Mesothelial cell of epicardium (in vitro differentiated cells): ENCODE results near the gene KCNQ1OT1. TPM values are rescaled to one million over a fixed set of nuclear protein-coding genes. Genes with fewer than 3 reads are reported as not detected.

Experiments used
- DNase-seq, 2 experiments: peaks; one replicate each; pipeline ENCODE4 v3.0.0; 2021; ENCODE audit warnings: low spot score in 2 of 2; ENCODE audit not compliant: unreplicated experiment in 2 of 2
- H3K27ac Mint-ChIP-seq: 2 replicates; pipeline ENCODE4 v1.8.0; 2021; ENCODE audit warnings: mixed read lengths
- H3K27me3 Mint-ChIP-seq: 2 replicates; pipeline ENCODE4 v1.8.0; 2021; ENCODE audit warnings: low read depth, mixed read lengths
- H3K36me3 Mint-ChIP-seq: 2 replicates; pipeline ENCODE4 v1.8.0; 2021; ENCODE audit warnings: mixed read lengths
- H3K4me1 Mint-ChIP-seq: 2 replicates; pipeline ENCODE4 v1.8.0; 2021; ENCODE audit warnings: mixed read lengths
- H3K4me3 Mint-ChIP-seq: 2 replicates; pipeline ENCODE4 v1.8.0; 2021; ENCODE audit warnings: mild to moderate bottlenecking, moderate library complexity, mixed read lengths
- H3K9me3 Mint-ChIP-seq: 2 replicates; pipeline ENCODE4 v1.8.0; 2021; ENCODE audit warnings: mixed read lengths
- total RNA-seq: library from RNA; stranded (reverse); gene quantifications from 3 replicates; pipeline ENCODE4 v1.2.1, GENCODE V29; 2021
- TF ChIP-seq, protein P1 (sequence below): fragments of 200-600 bp; sonication (generic); IDR thresholded peaks from one replicate; pipeline ENCODE4 v1.5.0; 2021; ENCODE audit warnings: antibody characterized with exemption; ENCODE audit not compliant: unreplicated experiment

The KCNQ1OT1 gene
- total RNA-seq, 1 donor from 2014 or later, result 35.1 TPM

DNA sequence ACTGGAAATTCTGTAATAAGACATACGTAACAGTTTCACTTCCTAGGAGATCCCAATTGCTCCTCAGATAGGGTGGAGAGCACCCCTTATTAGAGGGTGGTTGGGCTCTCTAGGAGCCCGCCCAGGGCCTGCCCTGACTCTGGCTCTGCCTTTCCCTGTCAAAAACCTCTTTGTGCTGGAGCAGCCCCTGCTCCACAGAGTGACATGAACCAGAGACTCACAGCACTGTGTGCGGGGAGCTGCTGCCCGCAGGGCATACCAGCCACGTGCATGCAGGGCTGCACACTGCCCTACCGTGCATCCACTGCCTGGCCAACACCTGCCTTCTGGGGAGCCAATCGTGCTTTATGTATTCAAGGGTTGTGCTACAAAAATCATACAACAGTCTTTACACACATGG is 24.3 kb downstream of the KCNQ1OT1 start:
- DNase-seq, result peak in 1 of 2 experiments; percentile 44
- Mint-ChIP-seq H3K27me3 (no peaks in the 10 kb centered on the region), H3K36me3 (no peaks in the 10 kb centered on the region), H3K27ac (peak overlapping the region; percentile 34), H3K9me3 (no peaks in the 10 kb centered on the region), H3K4me1 (peaks cover 49% of the 10 kb centered on the region), H3K4me3 (no peak overlapping the region)
- TF ChIP-seq, protein P1, sequence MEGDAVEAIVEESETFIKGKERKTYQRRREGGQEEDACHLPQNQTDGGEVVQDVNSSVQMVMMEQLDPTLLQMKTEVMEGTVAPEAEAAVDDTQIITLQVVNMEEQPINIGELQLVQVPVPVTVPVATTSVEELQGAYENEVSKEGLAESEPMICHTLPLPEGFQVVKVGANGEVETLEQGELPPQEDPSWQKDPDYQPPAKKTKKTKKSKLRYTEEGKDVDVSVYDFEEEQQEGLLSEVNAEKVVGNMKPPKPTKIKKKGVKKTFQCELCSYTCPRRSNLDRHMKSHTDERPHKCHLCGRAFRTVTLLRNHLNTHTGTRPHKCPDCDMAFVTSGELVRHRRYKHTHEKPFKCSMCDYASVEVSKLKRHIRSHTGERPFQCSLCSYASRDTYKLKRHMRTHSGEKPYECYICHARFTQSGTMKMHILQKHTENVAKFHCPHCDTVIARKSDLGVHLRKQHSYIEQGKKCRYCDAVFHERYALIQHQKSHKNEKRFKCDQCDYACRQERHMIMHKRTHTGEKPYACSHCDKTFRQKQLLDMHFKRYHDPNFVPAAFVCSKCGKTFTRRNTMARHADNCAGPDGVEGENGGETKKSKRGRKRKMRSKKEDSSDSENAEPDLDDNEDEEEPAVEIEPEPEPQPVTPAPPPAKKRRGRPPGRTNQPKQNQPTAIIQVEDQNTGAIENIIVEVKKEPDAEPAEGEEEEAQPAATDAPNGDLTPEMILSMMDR, result no peak

DNA sequence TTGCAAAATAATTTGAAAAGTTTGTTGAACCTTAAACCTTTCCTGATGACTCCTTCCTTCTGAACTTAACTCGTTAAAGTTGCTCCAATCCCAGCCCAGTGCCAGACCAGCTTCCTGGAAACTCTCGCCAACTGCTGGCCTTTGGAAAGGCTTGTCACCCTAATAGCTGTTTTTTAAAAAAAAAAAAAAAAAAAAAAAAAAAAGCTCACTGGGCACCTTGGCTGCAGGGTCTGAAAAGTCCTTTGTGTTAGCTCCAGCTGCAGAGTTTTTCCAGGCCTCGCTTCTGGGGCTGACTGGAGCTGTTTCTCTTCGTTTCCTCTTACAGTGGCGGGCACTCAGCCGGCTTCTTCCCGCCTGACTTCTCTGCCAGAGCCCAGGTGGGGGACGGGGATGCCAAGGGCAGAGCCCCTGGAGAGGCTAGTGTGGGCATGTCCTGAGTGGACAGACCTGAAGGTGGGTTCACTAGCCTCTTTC is 25.1 kb downstream of the KCNQ1OT1 start:
- Mint-ChIP-seq H3K36me3 (peaks cover 4% of the 10 kb centered on the region), H3K4me3 (no peak overlapping the region), H3K27me3 (no peaks in the 10 kb centered on the region), H3K9me3 (no peaks in the 10 kb centered on the region), H3K27ac (peak overlapping the region; percentile 74), H3K4me1 (peaks cover 49% of the 10 kb centered on the region)
- DNase-seq, result peak in 1 of 2 experiments; percentile 32
- TF ChIP-seq, protein P1, result no peak

DNA sequence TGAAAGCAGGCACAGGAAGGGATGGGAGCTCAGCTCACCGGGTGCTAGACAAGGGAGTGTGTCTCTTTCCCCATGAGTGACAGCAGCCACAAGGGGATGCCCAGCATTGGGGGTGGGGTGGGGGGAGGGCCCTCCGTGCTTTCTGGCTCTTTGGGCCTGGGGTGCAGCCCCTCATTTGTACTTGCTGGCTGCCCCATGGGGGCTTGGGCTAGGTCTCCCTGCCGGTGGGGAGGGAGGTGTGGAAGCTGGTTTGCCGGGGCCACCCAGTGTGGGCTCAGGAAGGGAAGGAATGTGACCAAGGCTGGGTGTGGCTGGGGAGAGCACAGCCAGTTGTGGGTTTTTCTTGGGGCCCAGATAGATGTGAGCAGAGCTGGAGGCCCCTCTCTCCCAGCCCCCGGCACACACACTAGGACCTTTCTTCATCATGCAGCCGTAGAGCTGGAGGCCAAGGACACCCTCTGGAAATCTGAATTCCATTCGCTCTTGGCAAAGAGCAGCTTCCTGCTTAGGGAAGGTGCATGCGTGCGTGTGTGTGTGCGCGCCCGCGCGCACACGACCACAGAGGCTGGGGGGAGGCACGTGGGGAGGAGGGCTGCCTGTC is 25.8 kb downstream of the KCNQ1OT1 start:
- H3K27me3 Mint-ChIP-seq, result no peaks in the 10 kb centered on the region
- H3K27ac Mint-ChIP-seq, result peak overlapping the region; percentile 61
- peaks cover 49% of the 10 kb centered on the region for H3K4me1 Mint-ChIP-seq
- H3K9me3 Mint-ChIP-seq, result no peaks in the 10 kb centered on the region
- DNase-seq, result no peak
- no peak overlapping the region for H3K4me3 Mint-ChIP-seq
- H3K36me3 Mint-ChIP-seq, result peaks cover 11% of the 10 kb centered on the region
- TF ChIP-seq, protein P1, result no peak

DNA sequence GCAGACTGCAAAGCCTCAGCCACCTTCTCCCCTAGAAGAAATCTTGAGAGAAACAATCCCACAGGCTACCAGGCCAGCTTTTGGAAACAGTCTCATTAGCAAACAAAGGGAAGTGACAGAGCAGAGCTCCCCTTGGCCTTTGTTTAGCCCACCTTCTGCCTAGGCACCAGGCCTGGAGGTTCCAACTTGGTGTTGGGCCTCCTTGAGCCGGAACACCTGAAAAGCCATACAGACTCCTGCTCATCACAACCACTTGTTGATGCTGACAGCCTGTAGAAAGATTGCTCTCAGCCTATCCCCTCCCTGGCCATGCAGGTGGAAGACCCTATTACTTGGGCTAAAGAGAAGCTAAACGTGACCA is 26.6 kb downstream of the KCNQ1OT1 start:
- Mint-ChIP-seq H3K27ac (no peak overlapping the region), H3K27me3 (no peaks in the 10 kb centered on the region), H3K9me3 (no peaks in the 10 kb centered on the region), H3K4me1 (peaks cover 43% of the 10 kb centered on the region), H3K4me3 (no peak overlapping the region), H3K36me3 (peaks cover 18% of the 10 kb centered on the region)
- TF ChIP-seq, protein P1, result no peak
- DNase-seq, result no peak

DNA sequence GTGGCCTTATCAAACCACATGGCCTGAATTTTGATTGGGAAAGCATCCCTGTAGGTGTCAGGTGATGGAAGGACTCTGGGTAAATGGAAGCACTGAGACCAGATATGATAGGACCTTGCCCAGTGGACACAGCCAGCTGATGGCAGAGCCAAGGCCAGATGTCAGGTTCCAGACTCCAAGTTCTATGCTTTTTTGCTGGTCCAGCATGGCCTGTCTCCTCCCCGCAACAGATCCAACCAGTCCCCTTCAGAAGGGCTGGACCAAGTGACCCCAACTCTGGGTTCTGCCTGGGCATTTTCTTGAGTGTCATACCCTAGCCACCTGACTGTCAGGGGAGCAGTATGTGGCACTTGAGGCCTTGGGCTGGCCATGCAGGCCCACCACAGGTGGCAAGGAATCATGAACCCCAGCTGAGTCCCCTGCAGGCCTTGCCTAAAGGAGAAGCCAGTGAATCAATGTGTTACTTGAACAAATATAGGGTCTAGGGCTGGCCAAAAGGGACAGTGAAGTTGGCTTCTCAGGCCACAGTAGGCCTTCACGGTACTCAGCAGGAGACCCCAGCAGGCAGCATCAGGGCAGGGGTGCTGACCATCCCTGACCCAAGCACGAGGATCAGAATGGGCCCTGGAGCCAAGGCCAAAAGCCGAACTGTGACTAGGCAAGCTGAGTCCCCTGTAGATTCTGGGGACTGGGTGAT is 27.1 kb downstream of the KCNQ1OT1 start:
- DNase-seq, result no peak
- Mint-ChIP-seq H3K27me3 (no peaks in the 10 kb centered on the region), H3K4me3 (no peak overlapping the region), H3K36me3 (peaks cover 23% of the 10 kb centered on the region), H3K9me3 (no peaks in the 10 kb centered on the region), H3K4me1 (peaks cover 38% of the 10 kb centered on the region), H3K27ac (no peak overlapping the region)
- TF ChIP-seq, protein P1, result no peak
